Measurements from ENCODE around the gene BSCL2. TPM values are rescaled to one million over a fixed set of nuclear protein-coding genes. Genes with fewer than 3 reads are reported as not detected.
A peak's percentile ranks its signal among the peaks of the same experiment; 100 is the strongest.

The BSCL2 gene
- total RNA-seq, 1 experiment from 2014 or later = 97.2 TPM

- ChIA-PET CTCF (interaction anchor here (0.9 to 1.7 kb wide), 9 partner anchors 12 to 252 kb away, joined by 3 to 10 read pairs (median 5); partner anchors contain the start of genes BSCL2, C11orf98, CSKMT and GNG3), POLR2A (interaction anchor here (1.0 to 1.8 kb wide), 2 partner anchors 12 to 56 kb away, joined by 3 to 8 read pairs; partner anchors contain the start of genes B3GAT3, C11orf98 and CSKMT)
- H3K9me3 Mint-ChIP-seq = no peaks in the 10 kb centered on the region
- DNase-seq (ENCODE audit: low spot score) = no peak
- H3K4me3 Mint-ChIP-seq = peak overlapping the region; percentile 87
- TF ChIP-seq CREM (CRISPR knock-in tag; IDR thresholded peaks at IDR 0.05) (no peak), E2F1 (CRISPR knock-in tag; IDR thresholded peaks at IDR 0.05) (no peak), ZNF396 (CRISPR knock-in tag; IDR thresholded peaks at IDR 0.05; ENCODE audit: borderline replicate concordance) (no peak), HMGXB4 (CRISPR knock-in tag; IDR thresholded peaks at IDR 0.05) (no peak), ZNF423 (CRISPR knock-in tag; IDR thresholded peaks at IDR 0.05) (no peak), TEAD1 (CRISPR knock-in tag; IDR thresholded peaks at IDR 0.05) (no peak), PRDM15 (CRISPR knock-in tag; IDR thresholded peaks at IDR 0.05) (no peak), SP1 (CRISPR knock-in tag; conservative IDR thresholded peaks at IDR 0.05) (no peak), ZBTB21 (CRISPR knock-in tag; IDR thresholded peaks at IDR 0.05; ENCODE audit: borderline replicate concordance) (no peak), NR1H2 (CRISPR knock-in tag; IDR thresholded peaks at IDR 0.05) (no peak), TEAD4 (CRISPR knock-in tag; IDR thresholded peaks at IDR 0.05) (no peak), ZNF219 (CRISPR knock-in tag; IDR thresholded peaks at IDR 0.05; ENCODE audit: borderline replicate concordance) (no peak), NFE2L1 (CRISPR knock-in tag; IDR thresholded peaks at IDR 0.05) (no peak), ETV6 (CRISPR knock-in tag; IDR thresholded peaks at IDR 0.05) (no peak), ZMAT4 (CRISPR knock-in tag; IDR thresholded peaks at IDR 0.05) (no peak)
- H3K27ac Mint-ChIP-seq = peak overlapping the region; percentile 48; the same call in 1 of the 2 replicates
- ATAC-seq = no peak
- H3K36me3 Mint-ChIP-seq = peaks cover 37% of the 10 kb centered on the region
- no peaks in the 10 kb centered on the region for H3K27me3 Mint-ChIP-seq (ENCODE audit: low read depth)
- peaks cover 29% of the 10 kb centered on the region for H3K4me1 Mint-ChIP-seq
These were observed 30.1 kb downstream of the BSCL2 start for GRCh38 chr11:62677156-62677555.

- DNase-seq (ENCODE audit: low spot score) = peak; percentile 31
- Mint-ChIP-seq H3K27me3 (ENCODE audit: low read depth) (no peaks in the 10 kb centered on the region), H3K4me1 (peaks cover 29% of the 10 kb centered on the region), H3K9me3 (no peaks in the 10 kb centered on the region), H3K36me3 (peaks cover 38% of the 10 kb centered on the region), H3K4me3 (peak overlapping the region; percentile 87), H3K27ac (peak overlapping the region; percentile 48; the same call in 1 of the 2 replicates)
- no peak for ATAC-seq
- ChIA-PET CTCF (interaction anchor here (0.9 to 1.7 kb wide), 9 partner anchors 12 to 252 kb away, joined by 3 to 10 read pairs (median 5); partner anchors contain the start of genes BSCL2, C11orf98, CSKMT and GNG3), POLR2A (interaction anchor here (0.5 to 1.8 kb wide), 4 partner anchors 9 to 55 kb away, joined by 3 to 8 read pairs (median 4); partner anchors contain the start of genes B3GAT3, C11orf98 and CSKMT)
- no peak for TF ChIP-seq CDX4 (CRISPR knock-in tag; IDR thresholded peaks at IDR 0.05; ENCODE audit: borderline replicate concordance)
- TF ChIP-seq ESRRA (CRISPR knock-in tag; IDR thresholded peaks at IDR 0.05; ENCODE audit: borderline replicate concordance) = no peak
- TF ChIP-seq RELA (CRISPR knock-in tag; IDR thresholded peaks at IDR 0.05; ENCODE audit: borderline replicate concordance) = no peak
- TF ChIP-seq FOXP1 (CRISPR knock-in tag; IDR thresholded peaks at IDR 0.05; ENCODE audit: borderline replicate concordance) = no peak
- TF ChIP-seq GABPB1 (CRISPR knock-in tag; IDR thresholded peaks at IDR 0.05) = no peak
- TF ChIP-seq NR2C2 (CRISPR knock-in tag; IDR thresholded peaks at IDR 0.05) = no peak
- TF ChIP-seq ZNF219 (CRISPR knock-in tag; IDR thresholded peaks at IDR 0.05; ENCODE audit: borderline replicate concordance) = no peak
- TF ChIP-seq ATF1 (CRISPR knock-in tag; IDR thresholded peaks at IDR 0.05) = no peak
- no peak for TF ChIP-seq EMX1 (CRISPR knock-in tag; IDR thresholded peaks at IDR 0.05)
- TF ChIP-seq TEAD4 (CRISPR knock-in tag; IDR thresholded peaks at IDR 0.05) = no peak
- TF ChIP-seq SOX15 (CRISPR knock-in tag; IDR thresholded peaks at IDR 0.05) = no peak
- no peak for TF ChIP-seq PRRX2 (CRISPR knock-in tag; IDR thresholded peaks at IDR 0.05)
- no peak for TF ChIP-seq IRF1 (CRISPR knock-in tag; IDR thresholded peaks at IDR 0.05)
- TF ChIP-seq ZNF263 (CRISPR knock-in tag; IDR thresholded peaks at IDR 0.05; ENCODE audit: low read depth) = no peak
- no peak for TF ChIP-seq TCF7 (CRISPR knock-in tag; IDR thresholded peaks at IDR 0.05; ENCODE audit: low read depth)
These were observed 30.5 kb downstream of the BSCL2 start for GRCh38 chr11:62676698-62677097.
